ENCODE data around the gene RFX4. TPM values are rescaled to one million over a fixed set of nuclear protein-coding genes. Genes with fewer than 3 reads are reported as not detected.

Gene RFX4
- total RNA-seq, 4 donors from 2014 or later: not detected

GRCh38 chr12:106733660-106734059, 150.9 kb downstream of the RFX4 start:
- intact Hi-C loops (cut with DNase I): no loop called here
- Histone ChIP-seq H3K4me3 (no peak overlapping the region), H3K27me3 (no peaks in the 10 kb centered on the region), H3K4me1 (no peaks in the 10 kb centered on the region), H3K36me3 (no peaks in the 10 kb centered on the region), H3K9me3 (no peaks in the 10 kb centered on the region), H3K27ac (replicated peaks in 1 of 4) (no peak overlapping the region)
- DNase-seq (ENCODE audit: extremely low spot score): no peak
- 83% methylated on average over 4 of the region's 4 CpGs for WGBS
- no peak for TF ChIP-seq POLR2A (IDR thresholded peaks at IDR 0.05; ENCODE audit: low read depth)
- no peak for TF ChIP-seq POLR2AphosphoS5 (IDR thresholded peaks at IDR 0.05)
- no peak for TF ChIP-seq EP300 (IDR thresholded peaks at IDR 0.05)
- no peak for TF ChIP-seq CTCF (IDR thresholded peaks at IDR 0.05)

- WGBS: 73% methylated on average over 9 of the region's 9 CpGs
- Histone ChIP-seq H3K4me3 (no peak overlapping the region), H3K36me3 (no peaks in the 10 kb centered on the region), H3K4me1 (no peaks in the 10 kb centered on the region), H3K9me3 (no peaks in the 10 kb centered on the region), H3K27me3 (no peaks in the 10 kb centered on the region), H3K27ac (replicated peaks in 1 of 4) (no peak overlapping the region)
- no peak for TF ChIP-seq POLR2AphosphoS5 (IDR thresholded peaks at IDR 0.05)
- no peak for TF ChIP-seq POLR2A (IDR thresholded peaks at IDR 0.05; ENCODE audit: low read depth)
- no peak for TF ChIP-seq CTCF (IDR thresholded peaks at IDR 0.05)
- TF ChIP-seq EP300 (IDR thresholded peaks at IDR 0.05): no peak
- intact Hi-C loops (cut with DNase I): no loop called here
- DNase-seq (ENCODE audit: extremely low spot score): no peak
Measured at GRCh38 chr12:106736051-106736957, 153.5 kb downstream of the RFX4 start.

GRCh38 chr12:106739318-106739717, 156.5 kb downstream of the RFX4 start:
- Histone ChIP-seq H3K4me3 (no peak overlapping the region), H3K36me3 (no peaks in the 10 kb centered on the region), H3K27ac (replicated peaks in 1 of 4) (no peak overlapping the region), H3K27me3 (peaks cover 0 to 6% (median 0%) of the 10 kb centered on the region in 4 donors), H3K9me3 (no peaks in the 10 kb centered on the region), H3K4me1 (no peaks in the 10 kb centered on the region)
- intact Hi-C loops (cut with DNase I): no loop called here
- TF ChIP-seq POLR2A (IDR thresholded peaks at IDR 0.05; ENCODE audit: low read depth) (no peak), CTCF (IDR thresholded peaks at IDR 0.05) (no peak)
- WGBS: 72% methylated on average over 4 of the region's 4 CpGs
- no peak for DNase-seq (ENCODE audit: extremely low spot score)

GRCh38 chr12:106739815-106740530, 157.2 kb downstream of the RFX4 start:
- Histone ChIP-seq H3K27me3 (peaks cover 0 to 6% (median 0%) of the 10 kb centered on the region in 4 donors), H3K27ac (replicated peaks in 1 of 4) (no peak overlapping the region), H3K4me1 (no peaks in the 10 kb centered on the region), H3K36me3 (no peaks in the 10 kb centered on the region), H3K4me3 (no peak overlapping the region), H3K9me3 (no peaks in the 10 kb centered on the region)
- 59% methylated on average over 10 of the region's 10 CpGs for WGBS
- intact Hi-C loops (cut with DNase I): loop anchor here (5.0 kb wide), 1 partner anchor 62 kb away; no protein-coding TSS in a partner anchor
- TF ChIP-seq POLR2A (IDR thresholded peaks at IDR 0.05; ENCODE audit: low read depth) (no peak), EP300 (IDR thresholded peaks at IDR 0.05) (no peak), CTCF (IDR thresholded peaks at IDR 0.05) (no peak), POLR2AphosphoS5 (IDR thresholded peaks at IDR 0.05) (no peak)
- no peak for DNase-seq (ENCODE audit: extremely low spot score)
